Right lobe of liver (tissue), 6 donors: ENCODE data around the gene DTX1. TPM values are rescaled to one million over a fixed set of nuclear protein-coding genes. Genes with fewer than 3 reads are reported as not detected.

Source experiments
- ATAC-seq, 4 donors: fragments of 200-7000 bp; cut with Tn5 transposase; one replicate each; pipeline ENCODE4 v1.9.1; 2020; ENCODE audit warnings: mild to moderate bottlenecking in 4 of 4, moderate library complexity in 4 of 4
- DNase-seq, 3 donors: peaks; one replicate each; pipeline ENCODE4 v3.0.0-alpha.2; 2020
- H3K27ac ChIP-seq, 3 donors: fragments of 200-600 bp; one replicate each; pipeline ENCODE4 v1.8.0; 2022
- H3K27me3 ChIP-seq, 2 donors: fragments of 200-600 bp; one replicate each; pipeline ENCODE4 v1.8.0; 2022
- H3K36me3 ChIP-seq, 4 donors: fragments of 200-600 bp; sonication (generic) in 1 of 4; one replicate each; pipeline versions ENCODE4 v1.5.1 to v1.8.0; 2017 to 2022; ENCODE audit warnings: control low read depth in 1 of 4
- H3K4me1 ChIP-seq, 4 donors: fragments of 200-600 bp; sonication (generic) in 1 of 4; one replicate each; pipeline versions ENCODE4 v1.5.1 to v1.8.0; 2017 to 2022; ENCODE audit warnings: control low read depth in 1 of 4
- H3K4me3 ChIP-seq, 3 donors: fragments of 200-600 bp; one replicate each; pipeline ENCODE4 v1.8.0; 2022
- H3K9me3 ChIP-seq, 4 donors: fragments of 200-600 bp; sonication (generic) in 1 of 4; one replicate each; pipeline versions ENCODE4 v1.5.1 to v1.8.0; 2017 to 2022; ENCODE audit warnings: control low read depth in 1 of 4
- POLR2A ChIP-seq: fragments of 450-650 bp; IDR thresholded peaks from one replicate; pipeline ENCODE4 v1.6.1; 2017; ENCODE audit warnings: antibody characterized with exemption, mild to moderate bottlenecking
- WGBS: methylation state at CpG from one replicate; pipeline ENCODE4 v1.1.6; 2018; ENCODE audit warnings: low coverage, low lambda C conversion rate; ENCODE audit not compliant: insufficient coverage; ENCODE audit errors: missing lambda C conversion rate; 5-methylcytosine and 5-hydroxymethylcytosine counted together
- intact Hi-C, 2 donors: fragments of 100-400 bp; cut with DNase I; formaldehyde crosslinking; loops; one replicate each; pipeline versions ENCODE4 v1.11.2 to v1.14.1; 2022
- total RNA-seq, 6 experiments: library from RNA; depleted of rRNA in 2 of 6; stranded (reverse); fragments of >200 nt in 2 of 6; fragmentation: NEBNext Ultra II Directional in 3 of 6; extraction: Animal tissue kit (Norgen Biotek cat#: 25700) in 3 of 6; gene quantifications; one replicate each; pipeline versions ENCODE4 v1.1.0 to v1.2.4, GENCODE V29; 2016 to 2023
- TF ChIP-seq, protein P1 (sequence below), 4 donors: fragments of 200-600 bp in 3 of 4; fragments of 450-650 bp in 1 of 4; IDR thresholded peaks; one replicate each; pipeline versions ENCODE4 v1.5.1 to v1.8.0; 2016 to 2022; ENCODE audit warnings: antibody characterized with exemption in 4 of 4, mild to moderate bottlenecking in 2 of 4
- donor health status: DM: no; HTN: yes; CAD: no.
- donor health status: DM: no; HTN: no; CAD: no.
- donor health status: DM: no; HTN: no; CAD: no.
- donor health status: DM: no; HTN: yes; CAD: no.
- donor health status: DM: no; HTN: yes; CAD: no.

DTX1 gene
- total RNA-seq, 6 experiments from 2014 or later: 1.4 to 51.2 (median 20.0) TPM

GRCh38 chr12:113128802-113129663 lies 72.5 kb downstream of the DTX1 start:
- peak in 1 of 3 donors; percentile 16 for DNase-seq
- Histone ChIP-seq H3K4me3 (no peak overlapping the region), H3K4me1 (no peaks in the 10 kb centered on the region), H3K36me3 (no peaks in the 10 kb centered on the region), H3K9me3 (no peaks in the 10 kb centered on the region), H3K27ac (no peak overlapping the region), H3K27me3 (no peaks in the 10 kb centered on the region)
- no peak for ATAC-seq
- 28% methylated on average over 8 of the region's 9 CpGs for WGBS
- intact Hi-C loops: no loop called here
- TF ChIP-seq, protein P1, sequence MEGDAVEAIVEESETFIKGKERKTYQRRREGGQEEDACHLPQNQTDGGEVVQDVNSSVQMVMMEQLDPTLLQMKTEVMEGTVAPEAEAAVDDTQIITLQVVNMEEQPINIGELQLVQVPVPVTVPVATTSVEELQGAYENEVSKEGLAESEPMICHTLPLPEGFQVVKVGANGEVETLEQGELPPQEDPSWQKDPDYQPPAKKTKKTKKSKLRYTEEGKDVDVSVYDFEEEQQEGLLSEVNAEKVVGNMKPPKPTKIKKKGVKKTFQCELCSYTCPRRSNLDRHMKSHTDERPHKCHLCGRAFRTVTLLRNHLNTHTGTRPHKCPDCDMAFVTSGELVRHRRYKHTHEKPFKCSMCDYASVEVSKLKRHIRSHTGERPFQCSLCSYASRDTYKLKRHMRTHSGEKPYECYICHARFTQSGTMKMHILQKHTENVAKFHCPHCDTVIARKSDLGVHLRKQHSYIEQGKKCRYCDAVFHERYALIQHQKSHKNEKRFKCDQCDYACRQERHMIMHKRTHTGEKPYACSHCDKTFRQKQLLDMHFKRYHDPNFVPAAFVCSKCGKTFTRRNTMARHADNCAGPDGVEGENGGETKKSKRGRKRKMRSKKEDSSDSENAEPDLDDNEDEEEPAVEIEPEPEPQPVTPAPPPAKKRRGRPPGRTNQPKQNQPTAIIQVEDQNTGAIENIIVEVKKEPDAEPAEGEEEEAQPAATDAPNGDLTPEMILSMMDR (IDR thresholded peaks at IDR 0.05): no peak
- TF ChIP-seq POLR2A: no peak

- DNase-seq: peak in 1 of 3 donors; percentile 27
- TF ChIP-seq POLR2A: no peak
- TF ChIP-seq, protein P1 (IDR thresholded peaks at IDR 0.05): no peak
- no peaks in the 10 kb centered on the region for H3K36me3 ChIP-seq
- WGBS: 86% methylated on average over 7 of the region's 17 CpGs
- intact Hi-C loops: no loop called here
- H3K27me3 ChIP-seq: no peaks in the 10 kb centered on the region
- no peaks in the 10 kb centered on the region for H3K9me3 ChIP-seq
- no peak overlapping the region for H3K4me3 ChIP-seq
- no peak overlapping the region for H3K27ac ChIP-seq
- H3K4me1 ChIP-seq: no peaks in the 10 kb centered on the region
- no peak for ATAC-seq
These were observed 73.3 kb downstream of the DTX1 start for GRCh38 chr12:113129664-113130456.

DNA sequence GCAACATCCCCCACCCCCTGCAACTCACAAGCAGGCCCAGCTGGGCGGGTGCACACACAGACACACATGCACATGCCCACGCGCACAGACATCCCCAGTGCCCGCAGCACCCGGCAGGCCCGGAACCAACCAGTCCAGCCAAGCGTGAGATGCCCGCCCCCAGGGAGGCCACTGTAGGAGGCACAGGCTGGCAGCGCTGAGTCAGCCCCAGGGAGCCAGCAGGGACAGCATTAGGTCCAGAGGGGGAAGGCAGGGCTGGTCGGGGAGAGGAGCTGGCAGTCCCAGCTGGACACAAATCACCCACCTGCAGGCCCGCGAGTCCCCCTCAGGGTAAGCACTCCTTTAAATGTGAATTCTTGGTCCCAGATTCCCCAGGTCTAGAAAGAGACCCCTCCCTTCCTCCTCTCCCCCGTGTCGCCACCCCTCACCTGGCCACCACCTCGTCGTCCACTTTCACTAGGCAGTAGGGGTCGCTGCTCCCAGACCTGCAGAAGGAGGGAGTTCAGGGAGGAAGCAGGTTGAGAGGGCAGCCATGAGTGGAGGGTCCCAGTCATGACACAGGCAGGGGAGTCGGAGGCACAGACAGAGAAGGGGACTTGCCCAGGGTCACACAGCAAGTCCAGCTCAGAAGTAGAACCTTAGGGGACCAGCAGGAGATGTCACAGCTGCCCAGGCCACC lies 74.1 kb downstream of the DTX1 start:
- ATAC-seq (peak in 1 of 4 donors; percentile 27), DNase-seq (peak in 1 of 3 donors; percentile 46)
- WGBS: 38% methylated on average over 2 of the region's 18 CpGs
- H3K27ac ChIP-seq: no peak overlapping the region
- intact Hi-C loops: no loop called here
- TF ChIP-seq, protein P1 (IDR thresholded peaks at IDR 0.05): peak in 1 of 4 donors; percentile 8
- no peak for TF ChIP-seq POLR2A
- no peaks in the 10 kb centered on the region for H3K36me3 ChIP-seq
- H3K9me3 ChIP-seq: no peaks in the 10 kb centered on the region
- H3K27me3 ChIP-seq: no peaks in the 10 kb centered on the region
- no peaks in the 10 kb centered on the region for H3K4me1 ChIP-seq
- no peak overlapping the region for H3K4me3 ChIP-seq

- no peak for ATAC-seq
These were observed 75.0 kb downstream of the DTX1 start for GRCh38 chr12:113131556-113131955.

More at GRCh38 chr12:113131556-113131955, 75.0 kb downstream of the DTX1 start:
- H3K9me3 ChIP-seq: no peaks in the 10 kb centered on the region
- no peak overlapping the region for H3K27ac ChIP-seq
- intact Hi-C loops: no loop called here
- 40% methylated on average over 1 of the region's 1 CpG for WGBS
- H3K4me1 ChIP-seq: no peaks in the 10 kb centered on the region
- H3K36me3 ChIP-seq: no peaks in the 10 kb centered on the region
- no peak for DNase-seq
- no peaks in the 10 kb centered on the region for H3K27me3 ChIP-seq
- no peak overlapping the region for H3K4me3 ChIP-seq
- TF ChIP-seq POLR2A: no peak
- TF ChIP-seq, protein P1 (IDR thresholded peaks at IDR 0.05): no peak
